Measurements from ENCODE around the gene DYNC2H1. TPM values are rescaled to one million over a fixed set of nuclear protein-coding genes. Genes with fewer than 3 reads are reported as not detected.

The DYNC2H1 gene
- polyA plus RNA-seq, 1 donor, result 10.2 TPM

DNA sequence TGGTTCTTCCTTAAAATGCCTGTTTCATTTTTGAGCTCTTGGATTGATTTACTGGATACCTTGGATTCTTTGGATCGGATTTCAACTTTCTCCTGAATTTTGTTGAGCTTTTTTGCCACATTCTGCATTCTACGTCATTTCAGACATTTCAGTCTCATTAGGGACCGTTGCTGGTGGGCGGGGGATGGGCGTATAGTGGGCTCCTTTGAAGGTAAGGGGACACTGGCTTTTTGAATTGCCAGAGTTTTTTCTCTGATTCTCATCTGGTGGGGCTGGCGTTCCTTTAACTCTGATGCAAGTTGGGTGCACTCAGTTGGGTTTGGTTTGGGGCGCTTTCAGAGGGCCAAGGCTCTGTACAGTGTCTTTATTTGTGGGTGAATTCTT, 216.5 kb downstream of the DYNC2H1 start:
- H3K4me3 ChIP-seq (ENCODE audit: low read length), result no peak overlapping the region
- no peak for DNase-seq
- 86% methylated on average over 2 of the region's 7 CpGs for WGBS (ENCODE audit: insufficient coverage, low lambda C conversion rate)
- H3K27ac ChIP-seq (ENCODE audit: low read length), result no peak overlapping the region
- no peaks in the 10 kb centered on the region for H3K27me3 ChIP-seq (ENCODE audit: control insufficient read depth, insufficient read depth, low read length)
- H3K9me3 ChIP-seq (ENCODE audit: control insufficient read depth, low read depth, low read length), result no peaks in the 10 kb centered on the region
- H3K36me3 ChIP-seq (ENCODE audit: control insufficient read depth, insufficient read depth, low read length), result no peaks in the 10 kb centered on the region
- H3K4me1 ChIP-seq (ENCODE audit: control insufficient read depth, insufficient read depth, low read length), result no peaks in the 10 kb centered on the region

DNA sequence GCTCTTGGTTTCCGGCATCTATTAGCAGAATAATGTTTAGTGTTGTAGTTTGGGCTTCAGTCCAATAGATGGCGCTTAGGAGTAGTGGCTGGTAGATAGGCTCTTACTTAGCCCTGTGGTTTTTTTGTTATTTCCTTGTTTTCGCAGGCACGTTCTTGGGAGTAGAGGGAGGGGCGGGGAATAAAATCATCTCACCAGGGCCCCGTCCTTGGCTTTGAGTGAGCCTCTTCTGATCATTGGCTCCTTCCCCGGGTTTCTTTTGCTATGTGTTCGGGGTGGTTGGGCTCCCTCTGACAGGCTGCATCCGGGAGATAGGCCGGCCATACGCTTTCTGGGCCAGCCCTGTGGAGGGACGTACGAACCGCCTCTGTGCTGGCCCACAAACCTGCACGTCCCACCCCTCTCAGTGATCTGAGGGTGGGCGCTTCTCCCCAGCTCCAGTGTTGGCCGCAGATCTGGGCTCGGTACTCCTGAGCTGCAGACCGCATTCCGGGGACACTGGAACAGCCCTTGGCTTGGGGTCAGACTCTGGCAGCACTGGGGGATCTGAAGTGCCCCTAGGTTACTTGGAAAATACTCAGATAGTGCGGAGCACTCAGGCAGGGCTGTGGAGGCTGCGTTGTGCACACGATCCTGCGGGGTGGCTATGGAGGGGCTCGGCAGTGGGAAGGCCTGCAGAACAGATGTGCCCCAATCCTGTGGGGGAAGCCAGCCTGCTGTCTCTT, 217.0 kb downstream of the DYNC2H1 start:
- H3K4me1 ChIP-seq (ENCODE audit: control insufficient read depth, insufficient read depth, low read length), result no peaks in the 10 kb centered on the region
- no peak overlapping the region for H3K27ac ChIP-seq (ENCODE audit: low read length)
- H3K27me3 ChIP-seq (ENCODE audit: control insufficient read depth, insufficient read depth, low read length), result no peaks in the 10 kb centered on the region
- no peaks in the 10 kb centered on the region for H3K36me3 ChIP-seq (ENCODE audit: control insufficient read depth, insufficient read depth, low read length)
- H3K4me3 ChIP-seq (ENCODE audit: low read length), result no peak overlapping the region
- DNase-seq, result peak; percentile 33 to 55
- no CpG with 5 or more reads among the region's 25 CpGs for WGBS (ENCODE audit: insufficient coverage, low lambda C conversion rate)
- no peaks in the 10 kb centered on the region for H3K9me3 ChIP-seq (ENCODE audit: control insufficient read depth, low read depth, low read length)

DNA sequence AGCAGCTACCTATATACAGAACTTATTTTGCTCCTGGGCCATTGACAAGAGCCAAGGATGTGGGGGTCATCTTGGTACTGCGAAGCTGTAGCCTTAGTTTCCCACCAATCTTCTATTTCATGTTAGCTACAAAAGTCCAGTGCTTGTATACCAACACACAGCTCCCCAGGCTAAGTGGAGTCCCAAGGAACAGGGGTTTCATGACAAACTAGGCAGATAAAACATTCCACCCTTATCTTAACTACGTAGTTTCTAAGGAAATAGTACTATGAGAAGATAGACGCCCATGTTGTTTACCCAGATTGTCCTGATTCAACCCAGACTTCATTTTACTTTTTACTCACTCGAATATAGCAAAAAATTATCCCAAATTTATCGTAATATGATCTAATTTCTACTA, 218.5 kb downstream of the DYNC2H1 start:
- H3K27ac ChIP-seq (ENCODE audit: low read length), result no peak overlapping the region
- no peaks in the 10 kb centered on the region for H3K27me3 ChIP-seq (ENCODE audit: control insufficient read depth, insufficient read depth, low read length)
- no peaks in the 10 kb centered on the region for H3K9me3 ChIP-seq (ENCODE audit: control insufficient read depth, low read depth, low read length)
- no peaks in the 10 kb centered on the region for H3K4me1 ChIP-seq (ENCODE audit: control insufficient read depth, insufficient read depth, low read length)
- WGBS (ENCODE audit: insufficient coverage, low lambda C conversion rate), result 56% methylated on average over 4 of the region's 5 CpGs
- no peaks in the 10 kb centered on the region for H3K36me3 ChIP-seq (ENCODE audit: control insufficient read depth, insufficient read depth, low read length)
- H3K4me3 ChIP-seq (ENCODE audit: low read length), result no peak overlapping the region
- DNase-seq, result no peak

DNA sequence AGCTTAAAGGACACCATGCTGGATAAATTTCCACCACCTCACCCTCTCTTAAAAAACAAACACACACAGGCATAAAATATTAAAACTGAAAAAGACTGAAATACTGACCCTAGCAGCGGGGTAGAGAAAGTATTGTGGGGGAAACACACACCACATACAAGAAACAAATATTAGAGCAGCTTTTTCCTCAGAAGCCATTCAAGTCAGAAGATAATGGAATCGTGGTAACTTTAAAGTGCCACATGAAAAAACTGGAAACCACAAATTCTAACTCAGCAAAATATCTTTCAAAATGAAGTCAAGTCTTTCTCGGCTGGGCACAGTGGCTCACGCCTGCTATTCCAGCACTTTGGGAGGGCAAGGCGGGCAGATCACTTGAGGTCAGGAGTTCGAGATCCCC, 223.2 kb downstream of the DYNC2H1 start:
- Histone ChIP-seq H3K27ac (ENCODE audit: low read length) (no peak overlapping the region), H3K4me1 (ENCODE audit: control insufficient read depth, insufficient read depth, low read length) (no peaks in the 10 kb centered on the region), H3K27me3 (ENCODE audit: control insufficient read depth, insufficient read depth, low read length) (no peaks in the 10 kb centered on the region), H3K9me3 (ENCODE audit: control insufficient read depth, low read depth, low read length) (no peaks in the 10 kb centered on the region), H3K4me3 (ENCODE audit: low read length) (no peak overlapping the region), H3K36me3 (ENCODE audit: control insufficient read depth, insufficient read depth, low read length) (no peaks in the 10 kb centered on the region)
- DNase-seq, result no peak
- WGBS (ENCODE audit: insufficient coverage, low lambda C conversion rate), result 67% methylated on average over 1 of the region's 6 CpGs

DNA sequence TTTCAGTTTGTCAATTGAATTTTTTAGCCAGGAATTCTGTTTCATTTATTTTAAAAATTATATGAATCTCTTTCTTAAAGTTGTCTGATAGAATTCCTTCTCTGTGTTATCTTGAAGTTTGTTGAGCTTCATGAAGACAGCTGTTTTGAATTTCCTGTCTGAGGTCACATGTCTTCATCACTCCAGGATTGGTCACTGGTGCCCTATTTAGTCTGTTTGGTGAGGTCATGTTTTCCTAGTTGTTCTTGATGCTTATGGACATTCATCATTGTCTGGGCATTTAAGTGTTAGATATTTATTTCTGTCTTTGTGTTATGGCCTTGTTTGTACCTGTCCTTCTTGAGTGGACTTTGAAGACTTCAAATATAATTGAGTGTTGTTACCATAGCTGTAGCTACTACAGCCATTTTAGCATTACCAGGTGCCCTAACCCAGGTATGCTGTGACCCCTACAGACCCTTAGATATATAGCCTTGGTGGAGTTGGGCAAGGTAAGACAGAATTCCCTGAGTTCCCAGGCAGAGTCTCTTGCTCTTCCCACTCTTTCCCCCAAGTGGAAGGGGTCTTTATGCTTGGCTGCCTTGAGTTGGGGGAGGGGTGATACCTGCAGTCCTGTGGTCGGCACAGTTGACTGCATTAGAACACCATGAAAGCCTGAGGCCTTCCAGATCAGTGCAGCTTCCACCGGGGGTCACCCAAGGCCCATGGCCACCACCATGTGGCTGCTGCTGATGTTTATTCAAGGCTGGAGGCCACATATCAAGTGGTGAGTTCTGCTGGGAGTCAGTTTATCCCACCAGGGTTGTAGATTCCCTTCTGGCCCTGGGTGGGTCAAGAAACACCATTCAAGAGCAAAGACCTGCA, 229.6 kb downstream of the DYNC2H1 start:
- H3K9me3 ChIP-seq (ENCODE audit: control insufficient read depth, low read depth, low read length), result no peaks in the 10 kb centered on the region
- no peak overlapping the region for H3K27ac ChIP-seq (ENCODE audit: low read length)
- no peaks in the 10 kb centered on the region for H3K36me3 ChIP-seq (ENCODE audit: control insufficient read depth, insufficient read depth, low read length)
- H3K4me3 ChIP-seq (ENCODE audit: low read length), result no peak overlapping the region
- WGBS (ENCODE audit: insufficient coverage, low lambda C conversion rate), result no CpG with 5 or more reads among the region's 2 CpGs
- peak in 1 of 2 donors; percentile 7 for DNase-seq
- H3K27me3 ChIP-seq (ENCODE audit: control insufficient read depth, insufficient read depth, low read length), result no peaks in the 10 kb centered on the region
- no peaks in the 10 kb centered on the region for H3K4me1 ChIP-seq (ENCODE audit: control insufficient read depth, insufficient read depth, low read length)

DNA sequence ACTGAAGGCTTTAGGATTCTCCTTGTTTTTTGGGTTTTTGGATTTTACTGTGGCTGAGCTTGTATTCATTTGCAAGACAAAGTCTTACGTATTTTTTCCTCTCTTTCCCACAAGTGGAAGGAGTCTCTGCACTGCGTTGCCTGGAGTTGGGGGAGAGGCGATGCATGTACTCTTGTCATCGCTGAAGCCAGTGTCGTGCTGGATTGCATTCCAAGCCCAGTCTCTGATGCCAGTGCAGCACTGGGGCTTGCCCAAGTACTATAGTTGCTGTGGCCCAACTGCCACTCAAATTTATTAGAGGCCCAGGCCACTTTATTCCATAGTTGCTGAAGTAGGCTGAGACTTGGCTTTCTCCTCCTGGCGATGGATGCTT, 230.2 kb downstream of the DYNC2H1 start:
- no peak overlapping the region for H3K27ac ChIP-seq (ENCODE audit: low read length)
- H3K4me3 ChIP-seq (ENCODE audit: low read length), result no peak overlapping the region
- no peaks in the 10 kb centered on the region for H3K4me1 ChIP-seq (ENCODE audit: control insufficient read depth, insufficient read depth, low read length)
- no peaks in the 10 kb centered on the region for H3K9me3 ChIP-seq (ENCODE audit: control insufficient read depth, low read depth, low read length)
- no peaks in the 10 kb centered on the region for H3K36me3 ChIP-seq (ENCODE audit: control insufficient read depth, insufficient read depth, low read length)
- DNase-seq, result no peak
- WGBS (ENCODE audit: insufficient coverage, low lambda C conversion rate), result no CpG with 5 or more reads among the region's 6 CpGs
- H3K27me3 ChIP-seq (ENCODE audit: control insufficient read depth, insufficient read depth, low read length), result no peaks in the 10 kb centered on the region

DNA sequence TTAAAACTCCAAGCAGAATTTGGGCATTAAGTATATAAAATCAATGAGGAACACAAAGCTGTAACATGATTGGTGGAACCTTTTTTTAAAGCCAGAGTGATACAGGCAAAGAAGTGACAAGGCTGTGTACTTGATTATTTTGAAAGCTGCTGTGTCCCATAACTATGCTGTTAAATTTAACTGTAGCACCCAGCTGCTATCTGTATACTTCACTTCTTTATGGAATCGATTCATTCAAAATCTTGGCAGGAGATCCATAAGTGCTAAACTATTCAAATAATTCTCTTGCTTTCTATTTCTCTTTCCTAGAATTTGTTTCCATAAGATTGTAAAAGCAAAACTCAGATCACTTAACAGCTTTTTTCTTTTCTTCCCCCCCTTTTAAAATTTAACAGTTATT, 231.7 kb downstream of the DYNC2H1 start:
- Histone ChIP-seq H3K27me3 (ENCODE audit: control insufficient read depth, insufficient read depth, low read length) (no peaks in the 10 kb centered on the region), H3K4me3 (ENCODE audit: low read length) (no peak overlapping the region), H3K36me3 (ENCODE audit: control insufficient read depth, insufficient read depth, low read length) (no peaks in the 10 kb centered on the region), H3K9me3 (ENCODE audit: control insufficient read depth, low read depth, low read length) (no peaks in the 10 kb centered on the region), H3K27ac (ENCODE audit: low read length) (no peak overlapping the region), H3K4me1 (ENCODE audit: control insufficient read depth, insufficient read depth, low read length) (no peaks in the 10 kb centered on the region)
- 86% methylated on average over 1 of the region's 1 CpG for WGBS (ENCODE audit: insufficient coverage, low lambda C conversion rate)
- no peak for DNase-seq

DNA sequence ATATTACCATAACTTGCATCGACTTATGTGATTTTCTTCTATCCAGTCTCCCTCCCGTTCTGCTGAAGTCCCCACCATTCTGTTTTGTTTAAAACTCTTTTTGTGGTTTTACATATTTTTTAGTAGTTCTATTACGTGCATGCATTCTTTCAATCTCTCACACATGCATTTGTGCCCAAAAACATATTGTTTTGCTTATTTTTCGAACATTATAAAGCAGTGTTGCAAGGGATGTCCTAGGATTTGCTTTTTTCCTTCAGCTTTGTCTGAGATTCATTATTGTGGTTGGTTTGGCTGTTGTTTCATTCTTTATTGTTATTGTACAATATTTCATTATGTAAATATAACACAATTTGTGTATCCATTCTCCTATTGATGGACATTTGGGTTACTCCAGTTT, 235.7 kb downstream of the DYNC2H1 start:
- H3K4me1 ChIP-seq (ENCODE audit: control insufficient read depth, insufficient read depth, low read length), result no peaks in the 10 kb centered on the region
- WGBS (ENCODE audit: insufficient coverage, low lambda C conversion rate), result 0% methylated on average over 2 of the region's 4 CpGs
- H3K36me3 ChIP-seq (ENCODE audit: control insufficient read depth, insufficient read depth, low read length), result no peaks in the 10 kb centered on the region
- no peaks in the 10 kb centered on the region for H3K9me3 ChIP-seq (ENCODE audit: control insufficient read depth, low read depth, low read length)
- no peak for DNase-seq
- no peak overlapping the region for H3K27ac ChIP-seq (ENCODE audit: low read length)
- no peaks in the 10 kb centered on the region for H3K27me3 ChIP-seq (ENCODE audit: control insufficient read depth, insufficient read depth, low read length)
- H3K4me3 ChIP-seq (ENCODE audit: low read length), result no peak overlapping the region

DNA sequence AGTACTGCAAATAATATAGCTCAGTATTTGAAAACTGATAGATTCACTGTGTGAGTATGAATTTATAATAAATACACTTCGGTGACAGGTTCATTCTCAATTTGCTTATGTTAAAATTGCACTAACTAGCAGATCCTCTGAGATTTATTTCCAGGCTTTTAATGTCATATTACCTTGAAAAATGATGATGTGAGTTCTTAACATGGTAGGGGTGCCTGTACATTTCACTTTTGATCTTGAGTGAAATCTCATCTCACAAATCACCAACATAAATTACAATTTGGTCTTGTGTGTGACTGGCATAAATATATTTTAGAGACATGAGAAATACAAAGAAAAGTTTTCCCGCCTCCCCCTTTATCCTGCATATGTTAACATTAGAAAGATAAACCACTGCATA, 240.4 kb downstream of the DYNC2H1 start:
- no peak overlapping the region for H3K27ac ChIP-seq (ENCODE audit: low read length)
- no peak overlapping the region for H3K4me3 ChIP-seq (ENCODE audit: low read length)
- no peaks in the 10 kb centered on the region for H3K9me3 ChIP-seq (ENCODE audit: control insufficient read depth, low read depth, low read length)
- H3K36me3 ChIP-seq (ENCODE audit: control insufficient read depth, insufficient read depth, low read length), result no peaks in the 10 kb centered on the region
- WGBS (ENCODE audit: insufficient coverage, low lambda C conversion rate), result no CpG with 5 or more reads among the region's 2 CpGs
- no peaks in the 10 kb centered on the region for H3K4me1 ChIP-seq (ENCODE audit: control insufficient read depth, insufficient read depth, low read length)
- DNase-seq, result no peak
- H3K27me3 ChIP-seq (ENCODE audit: control insufficient read depth, insufficient read depth, low read length), result no peaks in the 10 kb centered on the region

DNA sequence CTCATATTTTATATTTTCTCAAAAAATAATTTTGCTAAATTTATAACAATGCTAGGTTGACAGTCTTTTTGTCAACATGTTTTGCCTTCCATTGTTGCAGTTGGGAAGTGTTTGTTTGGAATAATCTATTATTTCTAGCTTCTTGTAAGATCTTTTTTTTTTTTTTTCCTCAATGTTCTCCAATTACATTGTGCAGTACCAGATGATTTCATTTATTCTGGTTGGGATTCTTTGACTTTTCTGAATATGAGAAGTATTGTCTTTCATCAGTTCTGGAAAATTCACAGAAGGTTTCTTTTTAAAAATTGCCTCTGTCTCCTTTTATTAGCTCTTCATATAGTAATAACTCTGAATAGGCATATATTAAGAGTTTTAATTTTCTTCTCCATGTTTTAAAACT, 245.4 kb downstream of the DYNC2H1 start:
- no peaks in the 10 kb centered on the region for H3K27me3 ChIP-seq (ENCODE audit: control insufficient read depth, insufficient read depth, low read length)
- no peak overlapping the region for H3K4me3 ChIP-seq (ENCODE audit: low read length)
- H3K9me3 ChIP-seq (ENCODE audit: control insufficient read depth, low read depth, low read length), result no peaks in the 10 kb centered on the region
- DNase-seq, result no peak
- no peaks in the 10 kb centered on the region for H3K36me3 ChIP-seq (ENCODE audit: control insufficient read depth, insufficient read depth, low read length)
- H3K4me1 ChIP-seq (ENCODE audit: control insufficient read depth, insufficient read depth, low read length), result no peaks in the 10 kb centered on the region
- H3K27ac ChIP-seq (ENCODE audit: low read length), result no peak overlapping the region

DNA sequence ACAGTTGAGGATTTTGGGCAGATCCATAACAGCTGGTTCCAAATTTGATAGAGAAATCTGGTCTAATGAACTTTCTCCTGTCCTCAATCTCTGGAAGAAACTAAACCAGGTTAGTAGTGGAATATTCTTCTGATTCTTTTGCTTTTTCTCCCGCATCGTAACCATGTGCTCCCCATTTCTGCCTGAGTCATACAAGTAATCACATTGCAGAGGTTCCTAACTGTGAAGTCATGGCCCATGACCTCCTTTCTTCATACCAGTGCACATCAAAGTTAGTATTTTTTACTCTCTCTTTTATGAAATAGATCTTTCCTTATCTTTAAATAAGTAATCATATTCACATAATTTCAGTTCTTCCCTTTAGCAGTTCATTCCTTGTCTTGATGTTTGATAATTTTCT, 249.0 kb downstream of the DYNC2H1 start:
- no peak overlapping the region for H3K4me3 ChIP-seq (ENCODE audit: low read length)
- H3K27ac ChIP-seq (ENCODE audit: low read length), result no peak overlapping the region
- 100% methylated on average over 2 of the region's 2 CpGs for WGBS (ENCODE audit: insufficient coverage, low lambda C conversion rate)
- no peaks in the 10 kb centered on the region for H3K36me3 ChIP-seq (ENCODE audit: control insufficient read depth, insufficient read depth, low read length)
- H3K27me3 ChIP-seq (ENCODE audit: control insufficient read depth, insufficient read depth, low read length), result no peaks in the 10 kb centered on the region
- H3K4me1 ChIP-seq (ENCODE audit: control insufficient read depth, insufficient read depth, low read length), result no peaks in the 10 kb centered on the region
- DNase-seq, result no peak
- no peaks in the 10 kb centered on the region for H3K9me3 ChIP-seq (ENCODE audit: control insufficient read depth, low read depth, low read length)

Data from large intestine (tissue), 3 donors.